22Rv1 (cell line): ENCODE data around the gene CDKN2B.

Experiments
- CTCF ChIP-seq: fragments of 450-650 bp; IDR thresholded peaks from 2 replicates; pipeline ENCODE4 v1.5.1; 2017; ENCODE audit warnings: mild to moderate bottlenecking
- ZFX ChIP-seq: fragments of 450-650 bp; IDR thresholded peaks from 2 replicates; pipeline ENCODE4 v1.6.1; 2017; ENCODE audit warnings: antibody characterized with exemption, borderline replicate concordance

DNA sequence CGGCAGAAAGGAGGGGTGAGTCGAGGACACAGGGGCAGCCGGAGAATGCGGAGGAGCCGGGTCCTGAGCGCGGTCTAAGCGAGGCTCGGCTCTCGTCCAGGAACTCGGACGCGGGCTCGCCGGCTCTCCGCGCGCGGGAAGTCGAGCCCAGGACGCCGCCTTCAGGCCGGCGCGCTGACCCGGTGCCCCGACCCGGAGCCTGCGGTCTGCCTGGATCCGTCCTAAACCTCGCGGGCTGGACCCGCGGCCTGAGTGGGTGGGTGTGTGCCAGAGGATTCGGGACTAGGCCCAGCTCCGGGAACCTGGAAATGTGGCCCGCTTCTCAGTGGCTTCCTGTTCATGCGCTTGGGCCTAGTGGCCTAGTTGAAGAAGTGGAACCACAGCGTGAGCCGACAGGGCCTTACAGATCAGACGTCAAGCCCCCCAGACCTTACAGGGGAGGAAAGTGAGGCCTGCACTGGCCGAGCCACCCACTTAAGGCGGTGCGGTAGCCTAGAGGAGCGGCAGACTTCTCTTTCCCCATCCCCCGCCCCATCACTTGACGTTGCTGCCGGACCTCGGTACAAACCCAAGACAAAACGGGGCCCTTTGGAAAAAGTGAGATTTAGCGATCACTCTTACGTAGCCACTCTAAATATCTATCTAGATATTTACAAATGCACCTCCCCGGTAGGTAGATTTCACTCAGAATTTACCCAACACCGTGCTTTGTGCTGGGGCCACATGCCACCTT lies 13.3 kb downstream of the CDKN2B start:
- peak; percentile 27; the same call in 1 of the 2 replicates for TF ChIP-seq CTCF
- TF ChIP-seq ZFX: no peak
